Activated CD4-positive, CD25-positive, alpha-beta regulatory T cell treated with anti-CD3 and anti-CD28 coated beads, Interleukin-2, amount 50 U/mL, for 16 hours (primary cell): Measurements from ENCODE around the gene KCNT1.

Experiments
- DNase-seq: peaks from one replicate; pipeline ENCODE4 v3.0.0-alpha.2; 2020; ENCODE audit warnings: low read depth, low spot score

The KCNT1 gene

GRCh38 chr9:135797507-135798262, 95.7 kb downstream of the KCNT1 start:
- no peak for DNase-seq

GRCh38 chr9:135798263-135798585, 96.2 kb downstream of the KCNT1 start:
- no peak for DNase-seq

- DNase-seq = no peak
These were observed 97.3 kb downstream of the KCNT1 start for GRCh38 chr9:135799261-135799660.

GRCh38 chr9:135801070-135801469, 99.1 kb downstream of the KCNT1 start:
- no peak for DNase-seq

GRCh38 chr9:135802876-135803419, 101.0 kb downstream of the KCNT1 start:
- no peak for DNase-seq

GRCh38 chr9:135803441-135803840, 101.5 kb downstream of the KCNT1 start:
- no peak for DNase-seq

- DNase-seq = no peak
These were observed 102.8 kb downstream of the KCNT1 start for GRCh38 chr9:135804581-135805421.

- DNase-seq = no peak
These were observed 103.5 kb downstream of the KCNT1 start for GRCh38 chr9:135805422-135806022.

GRCh38 chr9:135809166-135809565, 107.2 kb downstream of the KCNT1 start:
- no peak for DNase-seq

GRCh38 chr9:135810806-135811575, 109.0 kb downstream of the KCNT1 start:
- DNase-seq = no peak

GRCh38 chr9:135811801-135812200, 109.8 kb downstream of the KCNT1 start:
- DNase-seq = no peak

GRCh38 chr9:135812961-135813360, 111.0 kb downstream of the KCNT1 start:
- no peak for DNase-seq

- no peak for DNase-seq
These were observed 111.8 kb downstream of the KCNT1 start for GRCh38 chr9:135813671-135814290.

GRCh38 chr9:135814421-135815095, 112.6 kb downstream of the KCNT1 start:
- no peak for DNase-seq

GRCh38 chr9:135815413-135815812, 113.4 kb downstream of the KCNT1 start:
- DNase-seq = no peak

GRCh38 chr9:135815830-135816650, 114.1 kb downstream of the KCNT1 start:
- no peak for DNase-seq

- DNase-seq = no peak
These were observed 114.6 kb downstream of the KCNT1 start for GRCh38 chr9:135816651-135816970.

- no peak for DNase-seq
These were observed 116.1 kb downstream of the KCNT1 start for GRCh38 chr9:135817951-135818717.
